HG03469 (cell line): ENCODE results near the gene SOX13.

Experiments used
- ATAC-seq: cut with Tn5 transposase; IDR thresholded peaks from one replicate; pipeline ENCODE4 v1.9.1; 2021; ENCODE audit warnings: mild to moderate bottlenecking, moderate library complexity, moderate number of reproducible peaks; ENCODE audit not compliant: unreplicated experiment

SOX13 gene

DNA sequence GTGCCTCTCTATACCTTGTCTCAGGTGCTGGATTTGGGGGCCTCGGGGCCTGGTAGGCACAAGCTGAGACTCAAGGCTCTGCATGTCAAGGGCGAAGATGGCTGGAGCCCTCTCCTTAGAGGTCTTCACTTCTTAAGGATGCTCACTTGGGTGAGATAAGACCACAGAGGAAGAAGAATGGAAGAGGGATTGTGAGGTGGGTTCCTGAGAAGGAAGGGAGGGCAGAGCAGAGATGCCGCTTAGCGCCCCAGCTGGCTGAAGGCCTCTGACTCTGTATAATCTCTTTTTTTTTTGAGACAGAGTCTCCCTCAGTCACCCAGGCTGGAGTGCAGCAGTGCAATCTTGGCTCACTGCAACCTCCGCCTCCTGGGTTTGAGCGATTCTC, 32.2 kb downstream of the SOX13 start:
- ATAC-seq: no peak

DNA sequence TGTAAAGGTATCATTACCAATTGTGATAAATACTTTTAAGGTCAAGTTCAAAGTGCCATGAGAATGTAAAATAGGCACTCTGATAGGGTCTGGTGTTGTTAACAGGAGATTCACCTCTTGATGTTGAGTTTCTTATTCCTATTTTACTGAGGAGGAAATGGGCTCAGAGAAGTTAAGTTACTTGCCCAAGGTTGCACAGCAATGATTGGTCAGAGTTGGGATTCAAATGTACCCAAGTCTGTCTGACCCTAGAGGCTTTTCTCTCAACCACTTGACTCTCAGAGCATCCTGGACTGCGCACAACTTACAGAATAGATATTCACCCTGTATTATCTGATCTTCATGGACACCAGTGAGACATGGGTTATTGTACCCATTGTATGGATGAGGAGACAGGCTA, 33.9 kb downstream of the SOX13 start:
- ATAC-seq: no peak

DNA sequence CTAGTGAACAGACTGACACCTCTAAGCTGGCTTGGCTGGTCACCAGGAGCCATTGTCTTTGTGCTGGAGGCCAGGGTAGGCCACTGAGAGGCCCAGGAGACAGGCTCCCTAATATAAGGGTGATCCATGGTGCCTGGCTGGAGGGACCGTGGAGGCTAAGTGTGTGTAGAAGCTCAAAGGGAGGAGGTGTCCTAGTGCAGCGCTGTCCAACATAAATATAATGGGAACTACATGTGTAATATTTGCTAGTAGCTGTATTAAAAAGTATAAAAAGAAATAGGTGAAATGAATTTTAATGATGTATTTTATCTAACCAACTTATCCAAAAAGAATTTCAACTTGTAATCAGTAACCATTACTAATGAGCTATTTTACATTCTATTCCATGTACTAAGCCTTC, 35.0 kb downstream of the SOX13 start:
- ATAC-seq: no peak

DNA sequence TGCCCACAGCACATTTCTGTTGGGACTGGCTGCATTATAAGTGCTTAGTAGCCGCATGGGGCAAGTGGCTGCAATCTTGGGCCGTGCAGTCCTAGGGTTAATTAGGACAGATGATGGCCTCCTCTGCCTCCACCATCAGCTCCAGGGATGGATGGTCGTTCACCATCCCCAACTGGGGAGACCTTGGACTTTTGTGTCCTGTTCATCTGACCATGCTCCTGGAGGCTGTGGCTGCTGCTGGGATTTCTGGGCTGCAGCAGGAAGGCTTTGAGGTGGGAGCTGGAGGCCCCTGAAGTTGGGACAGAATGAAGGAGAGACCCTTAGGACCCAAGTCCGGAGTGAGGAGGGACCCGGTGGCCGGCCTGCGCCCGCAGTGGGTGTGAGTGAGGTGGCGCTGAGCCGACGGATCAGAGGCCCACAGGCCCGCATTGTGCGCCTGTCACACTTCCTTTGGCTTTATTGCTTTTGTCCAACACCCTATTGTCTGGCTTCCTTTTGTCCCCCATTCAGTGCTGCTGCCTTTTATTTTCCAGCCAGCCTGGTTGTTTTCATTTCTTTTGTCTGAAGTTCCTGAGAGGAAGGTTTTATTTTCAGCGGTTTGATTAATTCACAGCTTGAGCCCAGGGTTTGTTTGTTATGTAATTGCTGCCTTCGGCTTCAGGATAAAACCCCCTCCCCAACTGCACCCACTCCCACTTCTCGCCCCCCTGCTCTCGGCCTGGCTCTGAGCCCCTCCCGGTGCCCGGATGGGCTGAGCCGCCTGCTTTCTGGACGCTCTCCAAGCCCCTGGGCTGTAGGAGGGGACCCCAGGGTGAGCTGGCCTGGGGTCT, 35.6 kb downstream of the SOX13 start:
- no peak for ATAC-seq

DNA sequence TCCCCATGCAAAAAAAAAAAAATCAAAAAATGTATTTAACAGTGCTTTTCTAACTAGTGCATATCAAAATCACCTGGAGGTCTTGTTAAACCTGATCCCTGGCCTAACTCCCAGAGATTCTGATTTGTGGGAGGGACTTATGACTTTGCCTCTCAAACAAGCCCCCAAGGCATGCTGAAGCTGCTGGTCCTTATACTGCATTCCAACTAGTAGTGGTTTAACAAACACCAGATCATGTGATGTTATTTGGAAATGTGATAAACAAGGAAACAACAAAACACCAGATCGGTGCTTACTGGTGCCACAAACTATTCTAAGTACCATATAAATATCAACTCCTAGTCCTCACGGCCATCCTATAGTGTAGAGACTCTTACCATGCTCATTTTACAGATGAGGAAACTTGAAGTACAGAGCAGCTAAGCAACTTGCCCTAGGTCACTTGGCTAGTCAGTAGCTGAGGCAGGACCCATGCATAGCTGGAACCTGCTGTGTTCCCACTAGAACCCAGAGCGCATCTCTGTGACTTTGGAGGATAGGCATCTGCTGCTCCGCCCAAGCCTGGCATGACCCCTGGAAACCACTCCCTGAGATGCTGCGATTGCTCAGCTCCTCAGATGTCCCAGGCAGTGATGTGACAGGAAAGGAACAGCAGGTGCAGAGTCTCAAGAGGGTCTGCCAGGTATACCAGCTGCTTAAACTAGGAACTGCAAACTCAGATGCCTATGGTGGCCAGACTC, 38.1 kb downstream of the SOX13 start:
- no peak for ATAC-seq

DNA sequence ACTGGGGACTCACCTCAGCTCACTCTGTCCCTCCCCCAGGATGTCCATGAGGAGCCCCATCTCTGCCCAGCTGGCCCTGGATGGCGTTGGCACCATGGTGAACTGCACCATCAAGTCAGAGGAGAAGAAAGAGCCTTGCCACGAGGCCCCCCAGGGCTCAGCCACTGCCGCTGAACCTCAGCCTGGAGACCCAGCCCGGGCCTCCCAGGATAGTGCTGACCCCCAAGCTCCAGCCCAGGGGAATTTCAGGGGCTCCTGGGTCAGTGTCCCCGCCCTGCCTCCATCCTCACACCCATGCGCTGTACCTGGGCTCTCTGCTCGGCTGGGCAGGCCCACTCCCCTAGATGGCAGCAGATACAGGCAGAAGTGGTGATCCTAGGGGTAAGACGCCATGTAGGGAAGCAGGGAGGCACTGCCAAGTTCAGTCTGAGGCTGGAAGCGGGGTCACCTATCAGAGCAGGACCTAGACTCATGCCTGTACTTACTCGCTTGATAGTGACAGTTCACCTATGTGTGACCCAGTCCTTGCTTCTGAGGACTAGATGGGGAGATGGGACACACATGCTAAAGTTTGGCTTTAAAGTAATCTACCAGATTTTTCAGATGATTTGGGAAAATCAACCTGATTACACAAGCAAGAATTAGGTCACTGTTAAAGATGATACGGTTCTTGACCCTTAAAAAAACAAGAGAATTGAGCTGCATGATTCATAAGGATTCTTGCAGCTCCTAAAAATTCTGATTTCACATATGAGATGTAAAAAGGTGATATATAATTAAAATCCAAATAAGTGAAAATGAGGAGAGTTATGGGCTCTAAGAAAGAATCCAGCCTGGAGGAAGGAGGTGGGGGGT, 40.2 kb downstream of the SOX13 start:
- ATAC-seq: no peak

DNA sequence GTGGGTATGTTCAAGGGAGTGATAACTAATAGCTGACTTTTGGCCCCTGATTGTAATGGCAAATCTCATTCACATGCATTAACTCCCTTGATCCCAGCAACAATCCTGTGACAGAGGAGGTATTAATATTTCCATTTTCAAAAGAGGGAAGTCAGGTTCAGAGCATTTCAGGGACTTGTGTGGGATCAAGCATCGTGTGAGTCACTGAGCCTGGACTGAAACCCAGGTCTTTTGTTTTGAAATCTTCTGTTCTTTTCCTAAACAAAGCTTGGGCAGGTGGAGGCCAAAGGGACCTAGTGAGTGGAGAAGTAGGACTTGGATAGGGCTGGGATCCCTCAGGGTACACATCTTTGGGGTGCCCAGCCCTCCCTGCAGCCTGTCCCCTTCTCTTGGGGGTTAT, 41.0 kb downstream of the SOX13 start:
- no peak for ATAC-seq

DNA sequence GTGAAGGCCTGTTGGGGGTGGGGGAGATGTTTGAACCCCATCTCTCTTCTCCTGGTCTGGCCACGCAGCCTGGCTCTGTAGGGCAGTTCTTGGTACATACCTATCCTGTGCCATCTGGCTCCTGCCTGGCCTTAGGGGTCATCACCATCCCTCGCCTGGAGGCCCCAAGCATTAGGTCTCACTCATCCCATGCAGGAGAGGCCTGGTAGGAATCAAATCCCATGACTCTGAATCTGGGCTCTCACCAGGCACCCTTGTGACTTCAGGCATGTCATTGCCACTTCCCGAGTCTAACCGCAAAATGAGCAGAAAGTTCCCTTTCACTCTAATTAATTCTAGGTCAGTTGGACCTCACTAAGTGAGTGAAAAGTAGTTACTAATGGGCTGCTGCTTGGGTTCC, 41.7 kb downstream of the SOX13 start:
- no peak for ATAC-seq

DNA sequence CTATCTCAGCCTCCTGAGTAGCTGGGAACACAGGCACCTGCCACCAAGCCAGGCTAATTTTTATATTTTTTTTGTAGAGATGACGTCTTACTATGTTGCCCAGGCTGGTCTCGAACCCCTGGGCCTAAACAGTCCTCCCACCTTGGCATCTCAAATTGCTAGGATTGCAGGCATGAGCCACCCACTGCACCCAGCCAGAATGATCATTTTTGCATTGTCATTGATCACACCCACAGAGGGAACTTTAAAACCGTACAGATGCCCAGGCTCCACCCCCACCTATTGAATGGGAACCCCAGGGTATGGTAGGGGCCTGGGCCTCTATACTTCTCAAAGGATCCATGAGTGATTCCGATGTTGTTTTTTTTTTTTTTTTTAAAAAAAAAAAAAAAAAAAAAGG, 42.2 kb downstream of the SOX13 start:
- no peak for ATAC-seq

DNA sequence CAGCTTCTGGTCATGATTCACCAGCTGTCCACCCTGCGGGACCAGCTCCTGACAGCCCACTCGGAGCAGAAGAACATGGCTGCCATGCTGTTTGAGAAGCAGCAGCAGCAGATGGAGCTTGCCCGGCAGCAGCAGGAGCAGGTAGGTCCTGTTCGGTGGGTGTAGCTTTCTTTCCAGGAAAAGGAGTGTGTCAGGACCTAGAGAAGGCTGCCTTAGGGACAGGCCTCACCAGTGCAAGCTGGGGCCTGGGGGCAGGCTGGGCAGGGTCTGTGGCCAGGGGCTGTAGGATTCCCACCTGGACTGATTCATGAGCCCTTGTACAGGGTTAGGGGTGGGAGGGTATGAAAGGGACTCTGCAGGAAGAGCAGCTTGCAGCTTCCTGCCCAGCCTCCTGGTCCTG, 43.6 kb downstream of the SOX13 start:
- ATAC-seq: no peak

DNA sequence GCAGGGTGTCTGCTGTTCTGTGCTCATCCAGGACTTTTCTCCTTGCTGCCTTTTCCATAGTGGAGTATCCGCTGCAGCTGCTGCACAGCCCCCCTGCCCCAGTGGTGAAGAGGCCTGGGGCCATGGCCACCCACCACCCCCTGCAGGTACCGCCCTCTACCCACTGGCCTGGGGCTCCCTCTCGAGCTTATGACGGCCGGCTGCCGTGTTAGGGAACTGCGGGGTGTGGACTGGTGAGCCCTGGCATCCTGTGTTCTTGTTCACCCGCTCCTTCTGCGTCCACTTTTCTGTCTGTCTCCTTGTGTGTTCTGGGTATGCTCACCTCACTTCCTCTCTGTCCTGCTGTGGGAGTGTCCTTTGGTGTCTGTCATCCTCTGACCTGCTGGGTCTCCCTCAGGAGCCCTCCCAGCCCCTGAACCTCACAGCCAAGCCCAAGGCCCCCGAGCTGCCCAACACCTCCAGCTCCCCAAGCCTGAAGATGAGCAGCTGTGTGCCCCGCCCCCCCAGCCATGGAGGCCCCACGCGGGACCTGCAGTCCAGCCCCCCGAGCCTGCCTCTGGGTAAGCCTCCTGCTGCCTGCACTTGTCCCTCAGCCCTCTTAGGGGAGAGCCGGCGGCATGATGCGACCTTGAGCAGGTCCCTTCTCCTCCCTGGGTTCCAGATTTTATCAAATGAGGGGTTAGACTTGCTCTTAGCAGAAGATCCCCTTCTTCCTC, 49.1 kb downstream of the SOX13 start:
- no peak for ATAC-seq

DNA sequence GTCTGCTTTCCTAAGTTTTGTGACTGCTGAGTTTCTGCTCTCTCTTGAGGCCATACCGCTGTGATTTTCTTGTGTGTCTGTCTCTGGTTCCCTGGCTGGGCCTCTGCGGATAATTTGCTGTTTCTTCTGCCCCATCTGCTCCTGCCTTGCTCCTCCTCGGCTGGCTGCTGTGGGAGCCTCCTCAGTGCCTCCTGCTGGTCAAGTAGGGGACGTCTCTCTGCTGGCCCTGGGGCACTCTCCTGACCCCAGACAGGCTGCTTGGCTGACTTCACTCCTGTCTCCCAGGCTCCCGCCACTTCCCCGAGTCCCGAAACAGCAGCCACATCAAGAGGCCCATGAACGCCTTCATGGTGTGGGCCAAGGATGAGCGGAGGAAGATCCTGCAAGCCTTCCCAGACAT, 50.5 kb downstream of the SOX13 start:
- ATAC-seq: no peak

DNA sequence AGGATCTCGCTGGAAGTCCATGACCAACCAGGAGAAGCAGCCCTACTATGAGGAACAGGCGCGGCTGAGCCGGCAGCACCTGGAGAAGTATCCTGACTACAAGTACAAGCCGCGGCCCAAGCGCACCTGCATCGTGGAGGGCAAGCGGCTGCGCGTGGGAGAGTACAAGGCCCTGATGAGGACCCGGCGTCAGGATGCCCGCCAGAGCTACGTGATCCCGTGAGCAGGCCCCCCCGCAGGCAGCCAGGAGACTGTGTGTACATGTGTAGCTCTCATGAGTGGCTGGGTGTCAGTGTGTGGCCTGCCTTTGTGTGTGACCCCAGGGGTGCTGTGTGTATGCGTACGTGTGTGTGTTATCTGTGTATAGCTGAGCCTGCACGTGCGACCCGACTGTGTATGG, 51.7 kb downstream of the SOX13 start:
- no peak for ATAC-seq

DNA sequence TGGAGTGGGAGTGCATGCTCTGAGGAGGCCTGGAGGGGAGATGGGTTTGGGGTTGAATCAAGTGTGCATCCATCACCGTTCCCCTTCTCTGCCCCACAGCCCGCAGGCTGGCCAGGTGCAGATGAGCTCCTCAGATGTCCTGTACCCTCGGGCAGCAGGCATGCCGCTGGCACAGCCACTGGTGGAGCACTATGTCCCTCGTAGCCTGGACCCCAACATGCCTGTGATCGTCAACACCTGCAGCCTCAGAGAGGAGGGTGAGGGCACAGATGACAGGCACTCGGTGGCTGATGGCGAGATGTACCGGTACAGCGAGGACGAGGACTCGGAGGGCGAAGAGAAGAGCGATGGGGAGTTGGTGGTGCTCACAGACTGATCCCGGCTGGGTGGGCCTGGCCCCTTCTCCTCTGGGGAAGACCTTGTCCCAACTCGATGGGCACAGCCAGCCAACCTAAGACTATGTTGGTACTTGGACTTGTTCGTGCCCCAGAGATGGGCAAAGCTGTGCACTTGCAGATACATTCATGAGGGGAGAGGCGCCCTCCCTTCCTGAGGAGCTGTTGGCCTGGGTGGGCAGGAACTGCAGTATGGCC, 52.9 kb downstream of the SOX13 start:
- no peak for ATAC-seq

DNA sequence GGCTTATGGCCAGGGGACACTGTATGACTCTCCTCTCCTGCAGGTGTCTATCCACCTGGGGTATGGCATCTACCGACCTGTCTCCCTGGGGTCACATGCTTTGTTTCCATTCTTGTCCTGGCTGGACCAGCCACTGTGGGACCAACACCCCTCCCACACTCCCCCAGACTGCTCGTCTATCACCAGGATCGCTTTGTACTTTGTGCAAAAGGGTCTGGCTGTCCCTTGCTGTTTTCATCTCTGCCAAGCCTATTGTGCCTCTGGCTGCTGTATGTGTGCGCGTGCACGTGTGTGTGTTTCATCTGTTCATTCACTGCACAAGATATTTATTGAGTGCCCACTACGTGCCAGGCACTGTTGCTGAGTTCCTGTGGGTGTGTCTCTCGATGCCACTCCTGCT, 53.5 kb downstream of the SOX13 start:
- ATAC-seq: no peak

DNA sequence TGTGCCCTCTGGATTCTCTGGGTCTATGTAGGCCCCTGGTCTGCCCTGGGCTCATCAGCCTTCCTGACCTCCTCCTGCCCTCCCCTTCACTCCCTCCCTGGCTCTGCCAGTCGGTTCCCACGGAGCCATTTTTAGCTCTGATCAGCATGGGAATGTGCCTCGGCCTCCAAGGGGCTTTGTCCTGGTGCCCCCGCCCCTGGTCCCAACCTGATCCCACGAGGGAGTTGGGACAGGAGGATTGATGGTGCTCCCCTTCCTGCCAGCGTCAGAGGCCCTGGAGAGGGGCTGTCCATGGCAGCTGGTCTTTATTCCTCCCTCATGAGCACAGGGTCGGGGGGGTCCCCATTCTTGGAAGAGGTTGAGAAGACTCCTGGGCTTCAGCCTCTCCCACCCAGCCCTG, 54.0 kb downstream of the SOX13 start:
- ATAC-seq: no peak

DNA sequence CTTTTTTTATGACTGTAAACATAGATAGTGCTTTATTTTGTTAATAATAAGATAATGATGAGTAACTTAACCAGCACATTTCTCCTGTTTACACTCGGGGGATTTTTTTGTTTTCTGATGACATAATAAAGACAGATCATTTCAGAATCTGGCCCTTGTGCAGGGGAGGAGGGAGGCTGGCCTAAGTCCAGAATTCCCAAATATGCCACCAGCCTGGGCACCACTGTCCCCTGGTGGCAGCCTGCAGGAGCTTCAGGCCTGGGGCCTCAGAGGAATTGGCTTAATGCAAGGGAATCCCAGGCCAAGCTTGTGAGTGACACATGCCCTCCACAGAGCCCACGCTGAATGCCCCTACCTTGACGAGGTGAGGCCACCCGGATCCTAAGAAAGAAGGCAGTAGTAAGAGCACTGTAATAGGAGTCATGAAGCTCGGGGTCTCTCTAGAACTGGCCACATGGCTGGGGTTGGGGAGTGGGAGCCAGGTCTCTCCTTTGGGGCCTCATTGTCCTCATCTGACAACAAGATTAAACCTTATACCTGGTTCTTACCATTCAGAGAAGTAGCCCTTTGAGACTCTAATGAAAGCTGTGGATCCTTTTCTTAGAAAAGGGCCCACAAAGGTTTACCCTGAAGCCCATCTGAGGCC, 54.8 kb downstream of the SOX13 start:
- no peak for ATAC-seq

DNA sequence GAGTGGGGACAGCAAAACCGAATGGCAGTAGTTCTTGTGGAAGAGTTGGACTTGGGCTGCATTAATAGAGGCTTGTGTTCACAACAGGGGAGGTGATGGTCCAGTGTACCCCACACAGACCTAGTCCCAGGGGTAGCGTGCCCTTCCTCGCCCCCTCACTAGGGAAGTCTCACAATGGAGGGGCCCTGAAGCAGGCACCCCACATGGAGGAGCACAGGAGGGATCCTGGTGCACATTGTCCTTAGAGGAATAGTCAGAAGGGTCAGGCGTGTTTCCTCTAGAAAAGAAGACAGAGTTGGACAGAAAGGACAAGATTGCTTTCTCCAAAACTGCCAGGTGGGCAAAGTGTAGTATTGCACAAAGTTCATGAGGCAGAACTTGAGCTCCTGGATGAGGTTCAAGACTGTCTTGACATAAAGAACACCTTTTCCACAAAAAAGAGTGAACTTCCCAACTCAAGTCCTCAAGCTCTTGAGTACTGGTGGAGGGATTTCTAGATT, 55.6 kb downstream of the SOX13 start:
- no peak for ATAC-seq

DNA sequence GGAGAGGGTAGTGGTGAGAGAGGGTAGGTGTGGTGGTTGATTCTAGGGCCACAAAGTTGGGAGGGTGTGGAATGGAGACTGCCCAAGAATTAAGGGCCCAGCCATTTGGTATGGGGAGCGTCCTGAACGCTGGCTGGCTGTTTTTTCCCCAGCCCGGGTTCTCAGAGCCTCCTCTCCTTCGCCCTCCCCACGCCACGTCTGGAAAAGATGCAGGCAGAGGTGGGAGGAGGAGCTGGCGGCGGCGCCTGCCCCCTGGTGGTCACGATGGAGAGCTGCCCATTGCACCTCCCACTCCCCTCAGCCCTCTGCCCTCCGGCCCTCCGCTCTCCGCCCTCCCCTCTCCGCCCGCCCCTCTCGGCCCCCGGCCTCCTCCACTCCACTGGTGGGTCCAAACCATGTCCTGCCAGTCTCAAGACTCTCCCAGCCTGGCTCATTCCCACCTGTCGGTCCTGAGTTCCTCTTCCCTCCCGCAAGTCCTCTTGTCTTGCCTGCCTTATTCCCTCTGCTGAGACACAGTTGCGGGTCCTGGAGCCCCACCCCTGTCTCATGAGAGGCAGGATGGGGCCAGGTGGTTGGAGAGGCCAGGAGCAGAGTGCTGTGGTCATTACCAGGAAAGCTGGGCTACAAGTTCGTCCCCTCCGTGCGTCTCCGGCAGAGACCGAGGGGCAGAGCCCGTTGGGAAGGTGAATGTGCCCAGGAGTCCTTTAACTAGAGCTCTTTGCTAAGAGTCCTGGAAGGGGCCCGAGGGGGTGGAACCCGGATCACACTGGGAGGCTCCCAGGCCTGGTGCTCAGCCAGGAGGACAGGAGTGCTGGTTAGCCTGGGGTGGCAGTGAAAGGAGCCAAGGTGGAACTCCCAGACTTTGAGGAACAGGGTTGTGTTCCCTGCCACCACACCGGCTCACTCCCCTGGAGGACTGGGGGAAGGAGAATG, 56.3 kb downstream of the SOX13 start:
- ATAC-seq: no peak
